Osteocyte (in vitro differentiated cells): ENCODE measurements around the gene ENPP1. TPM values are rescaled to one million over a fixed set of nuclear protein-coding genes. Genes with fewer than 3 reads are reported as not detected.

Source experiments
- DNase-seq: peaks from one replicate; pipeline ENCODE4 v3.0.0; 2021; ENCODE audit warnings: mixed read lengths; ENCODE audit not compliant: unreplicated experiment; ENCODE audit errors: extremely low spot score
- H3K27ac Mint-ChIP-seq: one replicate; pipeline ENCODE4 v1.8.0; 2021; ENCODE audit warnings: mild to moderate bottlenecking, mixed read lengths; ENCODE audit not compliant: unreplicated experiment
- H3K27me3 Mint-ChIP-seq: one replicate; pipeline ENCODE4 v1.8.0; 2021; ENCODE audit warnings: mixed read lengths; ENCODE audit not compliant: unreplicated experiment
- H3K36me3 Mint-ChIP-seq: one replicate; pipeline ENCODE4 v1.8.0; 2021; ENCODE audit warnings: mixed read lengths; ENCODE audit not compliant: unreplicated experiment
- H3K4me1 Mint-ChIP-seq: one replicate; pipeline ENCODE4 v1.8.0; 2021; ENCODE audit warnings: mixed read lengths; ENCODE audit not compliant: unreplicated experiment
- H3K4me3 Mint-ChIP-seq: one replicate; pipeline ENCODE4 v1.8.0; 2021; ENCODE audit warnings: mild to moderate bottlenecking, moderate library complexity, mixed read lengths; ENCODE audit not compliant: unreplicated experiment
- H3K9me3 Mint-ChIP-seq: one replicate; pipeline ENCODE4 v1.8.0; 2021; ENCODE audit warnings: mixed read lengths; ENCODE audit not compliant: unreplicated experiment
- CTCF ChIP-seq: fragments of 200-600 bp; sonication (generic); IDR thresholded peaks from 2 replicates; pipeline ENCODE4 v1.5.0; 2021; ENCODE audit warnings: antibody characterized with exemption, mild to moderate bottlenecking, moderate library complexity
- total RNA-seq: library from RNA; stranded (reverse); gene quantifications from 2 replicates; pipeline ENCODE4 v1.2.1, GENCODE V29; 2021

Gene ENPP1
- total RNA-seq, 1 donor from 2014 or later, result 22.4 TPM

GRCh38 chr6:131763749-131764148 is 44.1 kb upstream of the ENPP1 start:
- H3K4me1 Mint-ChIP-seq, result peaks cover 7% of the 10 kb centered on the region
- H3K9me3 Mint-ChIP-seq, result no peaks in the 10 kb centered on the region
- no peak for DNase-seq
- TF ChIP-seq CTCF, result no peak
- no peak overlapping the region for H3K27ac Mint-ChIP-seq
- H3K36me3 Mint-ChIP-seq, result no peaks in the 10 kb centered on the region
- no peak overlapping the region for H3K4me3 Mint-ChIP-seq
- H3K27me3 Mint-ChIP-seq, result peaks cover 2% of the 10 kb centered on the region

GRCh38 chr6:131764350-131764749 is 43.5 kb upstream of the ENPP1 start:
- peaks cover 2% of the 10 kb centered on the region for H3K27me3 Mint-ChIP-seq
- H3K36me3 Mint-ChIP-seq, result no peaks in the 10 kb centered on the region
- no peak for DNase-seq
- no peak overlapping the region for H3K4me3 Mint-ChIP-seq
- no peaks in the 10 kb centered on the region for H3K9me3 Mint-ChIP-seq
- TF ChIP-seq CTCF, result no peak
- H3K4me1 Mint-ChIP-seq, result peaks cover 7% of the 10 kb centered on the region
- no peak overlapping the region for H3K27ac Mint-ChIP-seq

- no peak for DNase-seq
- H3K27ac Mint-ChIP-seq, result no peak overlapping the region
- H3K27me3 Mint-ChIP-seq, result peaks cover 2% of the 10 kb centered on the region
- no peak overlapping the region for H3K4me3 Mint-ChIP-seq
- H3K4me1 Mint-ChIP-seq, result peaks cover 2% of the 10 kb centered on the region
- no peaks in the 10 kb centered on the region for H3K36me3 Mint-ChIP-seq
- no peaks in the 10 kb centered on the region for H3K9me3 Mint-ChIP-seq
- no peak for TF ChIP-seq CTCF
Observed at GRCh38 chr6:131765081-131765803, 42.6 kb upstream of the ENPP1 start.

- no peak overlapping the region for H3K4me3 Mint-ChIP-seq
- H3K4me1 Mint-ChIP-seq, result peaks cover 2% of the 10 kb centered on the region
- H3K27me3 Mint-ChIP-seq, result peaks cover 2% of the 10 kb centered on the region
- no peak for DNase-seq
- H3K36me3 Mint-ChIP-seq, result no peaks in the 10 kb centered on the region
- H3K9me3 Mint-ChIP-seq, result no peaks in the 10 kb centered on the region
- H3K27ac Mint-ChIP-seq, result no peak overlapping the region
- no peak for TF ChIP-seq CTCF
Observed at GRCh38 chr6:131765804-131766135, 42.0 kb upstream of the ENPP1 start.

GRCh38 chr6:131766631-131767030 is 41.2 kb upstream of the ENPP1 start:
- H3K4me3 Mint-ChIP-seq, result no peak overlapping the region
- no peak overlapping the region for H3K27ac Mint-ChIP-seq
- DNase-seq, result no peak
- peaks cover 2% of the 10 kb centered on the region for H3K27me3 Mint-ChIP-seq
- TF ChIP-seq CTCF, result no peak
- H3K4me1 Mint-ChIP-seq, result peaks cover 2% of the 10 kb centered on the region
- H3K36me3 Mint-ChIP-seq, result no peaks in the 10 kb centered on the region
- H3K9me3 Mint-ChIP-seq, result no peaks in the 10 kb centered on the region
